GM19240 (cell line): Measurements from ENCODE around the gene C20orf144.

ENCODE experiments used
- DNase-seq: peaks from one replicate; pipeline ENCODE4 v3.0.0; 2011; ENCODE audit warnings: low spot score; ENCODE audit not compliant: insufficient read length

Gene C20orf144

GRCh38 chr20:33676121-33676520, 14.0 kb downstream of the C20orf144 start:
- DNase-seq, result no peak

- no peak for DNase-seq
Measured at GRCh38 chr20:33676652-33677645, 14.8 kb downstream of the C20orf144 start.

GRCh38 chr20:33677991-33678702, 16.0 kb downstream of the C20orf144 start:
- DNase-seq, result no peak

GRCh38 chr20:33679758-33680485, 17.8 kb downstream of the C20orf144 start:
- DNase-seq, result peak; percentile 73

GRCh38 chr20:33680686-33681085, 18.6 kb downstream of the C20orf144 start:
- no peak for DNase-seq

GRCh38 chr20:33681288-33681687, 19.2 kb downstream of the C20orf144 start:
- no peak for DNase-seq

- DNase-seq, result no peak
Measured at GRCh38 chr20:33681728-33682353, 19.7 kb downstream of the C20orf144 start.

- no peak for DNase-seq
Measured at GRCh38 chr20:33684533-33685327, 22.6 kb downstream of the C20orf144 start.

- peak; percentile 73 for DNase-seq
Measured at GRCh38 chr20:33685328-33686099, 23.4 kb downstream of the C20orf144 start.

GRCh38 chr20:33686100-33686983, 24.2 kb downstream of the C20orf144 start, which contains the start of gene E2F1:
Gene E2F1, minus strand, starts transcription at chr20:33686385. Its CDS starts 121 bp downstream, at chr20:33686264.
- DNase-seq, result peak; percentile 98

- DNase-seq, result no peak
Measured at GRCh38 chr20:33686984-33687366, 24.8 kb downstream of the C20orf144 start.

- no peak for DNase-seq
Measured at GRCh38 chr20:33687370-33687915, 25.3 kb downstream of the C20orf144 start.

GRCh38 chr20:33687993-33688937, 26.1 kb downstream of the C20orf144 start:
- no peak for DNase-seq

- DNase-seq, result no peak
Measured at GRCh38 chr20:33688938-33689424, 26.9 kb downstream of the C20orf144 start.

- no peak for DNase-seq
Measured at GRCh38 chr20:33689493-33689892, 27.4 kb downstream of the C20orf144 start.

- no peak for DNase-seq
Measured at GRCh38 chr20:33689973-33690372, 27.8 kb downstream of the C20orf144 start.

GRCh38 chr20:33693289-33693688, 31.2 kb downstream of the C20orf144 start:
- no peak for DNase-seq
